ENCODE data around the gene COL6A3.

Gene COL6A3

DNA sequence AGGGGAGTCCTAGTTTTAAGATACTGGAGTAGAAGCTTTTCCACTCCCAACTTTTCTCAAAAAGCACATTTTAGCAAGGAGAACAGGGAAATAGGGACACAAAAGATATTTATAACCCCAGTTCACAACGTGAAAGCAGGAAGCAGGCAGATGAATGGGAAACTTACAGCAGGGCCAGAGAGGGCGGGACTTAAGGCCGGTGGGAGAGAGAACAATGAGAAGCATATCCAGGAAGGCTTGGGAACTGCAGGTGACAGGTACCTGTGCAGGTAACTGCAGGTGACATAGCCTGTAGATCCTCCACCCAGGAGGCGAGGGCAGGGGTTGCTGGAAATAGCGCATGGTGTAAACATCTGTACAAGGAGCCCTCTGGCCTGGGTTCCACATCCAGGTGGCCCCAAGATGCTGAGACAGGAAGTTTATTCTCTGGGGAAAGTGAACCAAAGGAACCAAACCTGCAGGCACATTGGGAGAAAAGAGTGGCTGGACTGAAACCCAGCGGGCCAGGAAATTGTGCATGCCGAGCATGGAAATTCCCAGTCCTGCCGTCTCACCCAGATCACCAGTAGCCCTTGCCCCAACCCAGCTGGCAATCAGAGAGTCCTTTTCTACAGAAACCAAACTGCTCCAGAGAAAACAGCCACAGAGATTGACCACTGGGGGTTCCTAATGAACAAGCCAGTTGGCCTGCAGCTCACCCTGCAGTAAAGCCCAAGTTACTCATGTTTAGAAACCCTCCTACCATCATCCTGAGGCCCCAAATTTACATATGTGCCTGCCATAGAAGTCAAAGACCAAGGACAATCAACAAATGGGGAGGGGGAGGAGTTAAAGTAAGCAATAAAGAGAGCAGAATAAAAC lies 24.3 kb upstream of the COL6A3 start:
- no peak for DNase-seq

DNA sequence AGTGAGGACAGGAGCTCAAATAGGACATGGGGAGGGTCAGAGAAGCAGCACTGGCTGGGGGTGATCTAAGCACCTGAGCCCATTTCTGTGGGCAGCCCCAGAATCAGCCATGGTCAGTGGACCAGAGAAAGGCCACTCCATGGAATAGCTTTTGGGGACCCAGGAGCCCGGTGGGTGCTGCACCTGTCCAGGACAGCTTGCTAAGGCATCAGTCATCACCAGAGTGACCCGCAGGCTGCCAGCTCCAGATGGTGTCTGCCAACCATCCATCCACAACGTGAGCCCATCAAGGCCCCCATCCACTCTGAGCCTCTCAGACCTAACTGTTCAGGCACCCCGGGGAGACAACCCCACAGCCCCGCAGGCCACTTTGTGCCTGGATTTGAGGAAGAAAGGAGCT lies 23.6 kb upstream of the COL6A3 start:
- DNase-seq, result no peak

DNA sequence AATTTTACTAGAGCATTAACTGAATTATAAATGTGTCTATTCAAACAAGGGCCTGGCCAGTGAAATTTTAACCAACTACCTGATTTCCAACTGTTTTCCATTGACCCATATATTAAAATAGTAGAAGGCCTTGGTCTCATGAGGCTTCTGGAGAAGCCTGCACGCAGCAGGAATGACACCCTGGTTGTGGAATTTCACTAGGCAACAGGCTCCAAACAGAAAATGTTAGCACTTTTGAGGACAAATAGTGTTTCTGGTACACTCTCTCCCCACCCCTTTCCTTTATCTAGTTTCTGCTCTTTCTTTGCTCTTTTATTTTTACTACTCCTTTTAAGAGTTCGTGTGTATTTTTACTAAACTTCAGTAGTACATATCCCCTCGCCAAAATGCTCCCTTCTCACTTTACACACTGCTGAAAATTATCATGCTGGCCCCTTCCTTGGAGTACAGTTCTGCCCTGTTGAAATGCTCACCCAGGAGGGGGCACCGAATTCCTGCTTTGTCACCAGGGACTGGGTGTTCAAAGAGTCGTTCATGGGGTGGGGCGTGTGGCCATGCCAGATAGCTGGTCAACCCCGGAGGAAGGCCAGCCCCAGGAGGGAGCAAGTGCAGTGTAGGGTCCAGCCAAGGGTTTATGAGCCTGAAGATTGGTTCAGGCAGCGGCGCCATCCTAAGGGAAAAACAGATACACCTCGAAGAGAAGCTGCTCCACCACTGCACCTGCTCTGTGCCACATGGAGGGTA lies 22.1 kb upstream of the COL6A3 start:
- DNase-seq, result no peak

DNA sequence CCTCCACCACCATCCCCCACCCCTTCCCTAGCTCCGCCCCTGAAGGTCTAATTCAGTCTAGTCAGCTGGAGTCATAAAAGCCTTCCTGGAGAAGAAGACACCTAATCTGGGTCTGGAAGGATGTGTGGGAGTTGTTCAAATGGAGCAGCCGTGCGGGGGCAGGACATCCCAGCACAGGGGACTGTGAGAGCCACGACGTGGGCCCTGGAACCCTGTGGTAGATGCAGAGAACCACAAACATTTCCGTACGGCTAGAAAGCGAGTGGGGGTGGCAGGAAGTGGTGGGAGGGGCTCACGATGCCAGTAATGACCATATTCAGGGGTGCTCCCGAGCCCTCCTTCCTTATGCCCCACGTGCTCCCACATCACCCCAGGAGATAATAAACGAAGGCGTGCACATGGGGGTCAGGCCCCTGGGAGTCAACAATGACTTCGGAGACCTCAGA lies 20.9 kb upstream of the COL6A3 start:
- no peak for DNase-seq

DNA sequence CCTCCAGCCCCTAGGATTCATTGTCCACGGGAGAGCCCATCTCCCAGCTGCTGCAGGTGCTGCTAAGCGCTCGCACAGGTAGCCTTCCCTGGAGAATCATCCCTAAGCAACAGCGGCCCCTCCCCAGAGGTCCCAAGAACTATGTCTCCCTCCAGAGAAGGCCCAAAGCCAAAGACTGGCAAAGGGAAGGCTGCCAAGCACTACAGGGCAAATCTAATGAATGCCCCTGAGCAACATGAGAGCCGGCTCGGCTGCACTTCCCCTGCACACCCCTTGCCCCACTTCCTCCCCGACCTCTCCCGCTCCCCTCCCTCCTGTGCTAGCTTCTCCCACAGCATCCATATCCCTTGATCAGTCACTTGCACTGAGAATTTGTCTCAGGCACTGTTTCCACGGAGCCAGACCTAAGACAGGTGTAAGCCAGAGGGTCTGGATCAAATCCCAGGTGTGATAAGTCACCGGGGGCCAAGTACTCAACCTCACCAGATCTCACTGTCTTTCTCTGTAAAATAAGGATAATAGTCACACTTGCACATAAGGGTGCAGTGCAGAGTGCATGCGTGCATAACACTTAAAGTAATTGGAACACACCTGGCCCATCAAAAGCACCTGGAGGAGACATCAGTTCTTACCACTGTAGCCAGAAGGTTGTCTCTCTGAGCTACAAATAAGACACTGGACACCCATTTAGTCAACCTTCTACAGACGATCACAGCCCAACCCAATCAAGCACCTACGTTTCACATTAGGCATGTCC lies 20.1 kb upstream of the COL6A3 start:
- no peak for DNase-seq

DNA sequence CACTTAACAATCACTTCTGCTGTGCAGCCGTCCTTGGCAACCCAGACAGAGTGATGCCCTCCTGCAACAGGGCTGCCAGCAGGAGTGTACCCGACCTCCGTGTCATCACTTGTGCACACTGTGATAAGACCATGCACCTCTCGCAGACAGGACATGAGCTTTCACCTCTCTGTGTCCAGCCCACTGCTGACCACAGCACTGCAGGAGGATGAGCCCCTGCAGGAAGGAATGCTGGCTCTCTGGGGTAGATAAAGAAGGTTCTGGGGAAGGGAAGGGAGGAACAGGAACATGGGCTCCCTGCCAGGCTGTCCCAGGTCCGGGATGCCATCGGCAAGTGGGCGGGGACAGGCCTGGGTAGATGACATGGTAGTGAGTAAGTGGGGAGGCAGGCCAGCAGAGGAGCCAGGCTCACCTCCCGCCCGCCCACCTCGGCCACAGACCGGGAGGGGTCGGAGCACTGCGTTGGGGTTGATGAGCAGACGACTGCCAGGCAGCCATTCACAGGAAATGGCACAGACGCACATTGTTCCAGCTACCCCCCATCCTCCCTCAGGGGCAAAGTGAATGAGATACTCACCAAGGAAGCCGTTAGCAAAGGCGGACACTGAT lies 18.6 kb upstream of the COL6A3 start:
- DNase-seq, result peak; percentile 73

DNA sequence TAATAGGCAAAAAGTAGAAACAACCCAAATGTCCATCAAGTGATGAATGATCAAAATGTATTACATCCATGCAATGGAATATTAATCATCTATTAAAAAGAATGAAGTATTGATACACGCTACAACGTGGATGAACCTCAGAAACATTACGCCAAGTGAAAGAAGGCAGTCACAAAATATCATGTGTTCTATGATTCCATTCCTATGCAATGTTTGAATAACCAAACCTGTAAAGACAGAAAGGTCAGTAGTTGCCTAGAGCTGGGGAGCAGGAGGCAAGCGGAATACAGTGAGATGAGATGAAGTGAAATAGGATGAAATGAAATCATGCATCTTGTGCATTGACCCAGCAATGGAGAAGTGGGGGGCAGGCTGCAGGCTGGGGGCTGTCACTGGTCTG lies 17.9 kb upstream of the COL6A3 start:
- no peak for DNase-seq

DNA sequence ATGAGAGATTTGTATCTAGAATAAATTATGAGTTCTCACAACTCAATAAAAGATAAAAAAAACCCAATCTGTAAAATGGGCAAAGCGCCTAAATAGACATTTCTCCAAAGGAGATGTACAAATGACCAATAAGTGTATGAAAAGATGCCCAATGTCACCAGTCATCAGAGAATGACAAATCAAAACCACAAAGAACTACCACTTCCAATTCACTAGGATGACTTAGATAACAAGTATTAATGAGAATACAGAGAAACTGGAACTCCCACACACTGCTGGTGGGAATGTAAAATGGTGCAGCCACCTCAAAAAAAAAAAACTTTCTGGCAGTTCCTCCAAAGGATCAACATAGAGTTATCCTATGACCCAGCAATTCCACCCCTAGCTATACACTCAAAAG lies 17.4 kb upstream of the COL6A3 start:
- DNase-seq, result no peak

DNA sequence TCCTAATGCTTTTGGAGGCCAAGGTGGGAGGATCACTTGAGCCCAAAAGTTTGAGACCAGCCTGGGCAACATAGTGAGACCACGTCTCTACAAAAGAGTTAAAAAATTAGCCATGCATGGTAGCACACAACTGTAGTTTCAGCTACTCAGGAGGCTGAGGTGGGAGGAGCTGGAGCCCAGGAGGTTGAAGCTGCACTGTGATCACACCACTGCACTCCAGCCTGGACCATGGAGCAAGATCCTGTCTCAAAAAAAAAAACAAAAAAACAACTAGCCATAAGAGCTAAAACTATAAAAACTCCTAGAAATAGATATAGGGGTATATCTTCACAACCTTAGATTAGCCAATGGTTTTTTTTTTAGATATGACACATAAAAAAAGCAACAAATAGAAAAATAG lies 16.9 kb upstream of the COL6A3 start:
- DNase-seq, result no peak

DNA sequence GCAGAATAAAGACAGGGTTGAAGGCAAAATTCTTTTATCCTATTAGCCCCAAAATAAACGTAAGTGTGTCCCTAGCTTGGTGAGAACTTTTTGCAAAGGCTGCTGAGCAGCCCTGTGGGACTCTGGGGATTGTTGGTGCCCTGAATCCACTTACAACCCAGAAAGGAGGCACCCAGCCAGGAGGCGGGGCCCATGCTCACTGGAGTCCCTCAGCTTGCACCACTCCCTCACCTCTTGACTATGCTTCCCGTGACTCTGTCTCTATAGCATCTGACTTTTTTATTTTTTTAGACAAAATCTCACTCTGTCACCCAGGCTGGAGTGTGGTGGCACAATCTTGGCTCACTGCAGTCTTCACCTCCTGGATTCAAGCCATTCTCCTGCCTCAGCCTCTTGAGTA lies 15.8 kb upstream of the COL6A3 start:
- no peak for DNase-seq

DNA sequence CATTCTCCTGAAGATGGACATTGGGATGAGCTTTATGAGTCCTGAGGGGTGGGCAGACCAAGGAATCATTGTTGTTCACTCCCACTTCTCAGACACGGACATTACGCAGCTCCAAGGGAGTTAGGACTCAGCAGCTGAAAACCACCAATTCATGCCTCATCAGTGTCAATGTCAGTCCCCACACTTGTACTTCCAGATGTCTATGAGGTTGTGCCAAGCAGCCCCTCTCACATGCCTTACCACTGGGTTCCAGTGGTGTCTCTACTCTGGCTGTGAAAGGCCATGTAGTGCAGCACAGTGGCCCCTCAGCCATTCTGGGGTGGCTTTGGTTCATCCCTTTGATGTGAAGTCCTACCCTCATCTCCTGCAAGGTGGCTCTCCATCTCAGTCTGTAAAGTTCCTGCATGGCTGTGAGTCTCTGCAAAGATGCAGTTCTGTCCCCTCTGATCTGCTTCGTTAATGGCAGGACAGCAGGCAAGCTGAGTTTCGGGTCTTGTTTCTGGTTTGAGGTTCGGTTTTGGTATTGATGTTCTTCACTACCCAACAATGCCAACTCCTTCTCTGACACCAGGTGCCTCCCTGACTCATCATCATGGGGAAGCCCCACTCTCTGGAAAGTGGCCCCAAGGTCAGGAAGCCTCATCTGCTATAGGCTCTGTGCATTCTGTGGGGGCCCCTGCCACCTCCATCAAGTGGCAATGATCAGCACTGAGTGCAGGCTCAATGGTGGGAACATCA lies 14.0 kb upstream of the COL6A3 start:
- no peak for DNase-seq

DNA sequence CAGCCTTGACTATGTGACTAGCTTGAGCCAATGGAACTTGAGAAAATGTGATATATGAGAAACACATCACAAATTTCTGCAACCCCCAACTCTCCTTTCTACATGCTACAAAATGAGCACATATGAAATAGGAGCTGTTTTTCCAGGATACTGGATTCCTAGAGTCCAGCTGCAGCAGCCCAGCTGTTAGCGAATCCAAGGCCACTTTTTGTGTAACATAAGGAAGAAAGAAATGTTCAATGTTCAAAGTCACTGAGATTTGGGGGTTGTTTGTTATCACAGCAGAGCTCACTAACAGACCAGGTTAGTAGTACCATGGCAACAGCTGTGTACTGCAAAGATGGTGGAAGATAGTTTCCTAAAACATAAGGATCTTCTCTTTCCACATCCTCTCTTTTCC lies 12.6 kb upstream of the COL6A3 start:
- no peak for DNase-seq

DNA sequence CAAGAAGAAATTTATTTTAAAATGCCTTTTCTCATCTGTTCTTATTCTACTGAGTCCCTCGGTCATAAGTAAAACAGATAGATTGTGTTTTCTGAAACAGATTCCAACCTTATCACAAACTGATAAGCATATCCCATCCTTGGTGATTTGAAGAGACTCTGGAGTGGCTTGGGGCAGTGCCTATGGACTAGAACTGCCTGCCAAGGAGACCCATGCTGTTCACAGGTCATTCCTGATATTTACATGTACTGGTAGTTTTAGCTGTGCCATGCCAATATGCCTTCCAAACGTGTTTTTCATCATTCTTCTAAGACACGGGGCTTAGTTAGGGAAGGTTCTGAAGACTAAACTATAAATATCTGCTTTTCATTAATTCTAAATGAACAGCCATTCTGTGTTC lies 11.4 kb upstream of the COL6A3 start:
- no peak for DNase-seq

DNA sequence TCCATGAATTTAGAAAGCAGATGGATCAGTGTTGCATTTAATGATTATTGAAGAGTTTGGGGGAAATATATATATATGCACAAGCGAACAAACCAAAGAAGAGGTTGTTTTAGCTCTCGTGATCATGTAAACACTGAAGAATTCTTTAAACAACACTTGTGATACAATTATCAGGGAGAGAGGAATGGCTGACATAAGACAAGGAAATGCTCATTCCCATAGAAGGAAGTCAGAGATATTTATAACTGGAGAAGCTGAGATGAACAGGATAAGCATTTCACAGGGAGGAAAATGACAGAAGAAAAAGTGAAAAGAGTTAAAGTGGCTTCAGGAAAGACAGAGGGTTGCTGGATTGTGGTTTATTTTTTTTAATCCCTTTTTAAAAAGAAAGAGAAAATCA lies 10.6 kb upstream of the COL6A3 start:
- DNase-seq, result no peak

DNA sequence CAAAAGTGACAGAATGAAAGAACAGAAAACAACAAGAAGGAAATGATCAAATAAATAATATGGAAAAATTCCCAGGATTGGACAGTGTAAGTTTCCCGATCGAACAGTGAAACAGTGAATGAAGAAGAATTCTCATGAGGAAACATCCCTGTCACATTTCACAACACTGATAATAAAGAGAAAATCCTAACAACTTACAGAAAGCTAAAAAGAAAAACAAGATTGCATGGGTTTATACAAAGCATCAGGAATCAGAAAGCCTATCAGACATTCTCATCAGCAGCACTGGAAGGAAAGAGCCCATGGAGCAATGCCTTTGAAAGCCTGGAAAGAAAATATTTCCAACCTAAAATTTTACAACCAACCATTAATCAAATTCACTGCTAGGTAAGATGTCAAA lies 9.9 kb upstream of the COL6A3 start:
- no peak for DNase-seq

DNA sequence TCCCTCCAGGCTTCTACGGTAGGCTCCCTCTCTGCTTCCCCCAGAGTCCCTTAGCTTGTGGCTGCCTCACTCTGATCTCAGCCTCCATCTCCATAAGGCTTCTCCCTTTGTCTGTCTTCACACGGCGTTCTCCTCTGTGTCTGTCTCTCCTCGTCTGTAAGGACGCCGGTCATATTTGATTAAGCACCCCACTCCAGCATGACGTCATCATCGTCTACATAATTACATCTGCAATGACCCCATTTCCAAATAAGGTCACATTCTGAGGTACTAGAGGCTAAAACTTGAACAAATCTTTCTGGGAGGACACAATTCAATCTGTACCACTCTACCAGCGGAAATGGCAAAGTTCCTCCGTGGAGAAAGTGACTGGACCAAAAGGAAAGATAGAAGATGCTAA lies 8.3 kb upstream of the COL6A3 start:
- no peak for DNase-seq

DNA sequence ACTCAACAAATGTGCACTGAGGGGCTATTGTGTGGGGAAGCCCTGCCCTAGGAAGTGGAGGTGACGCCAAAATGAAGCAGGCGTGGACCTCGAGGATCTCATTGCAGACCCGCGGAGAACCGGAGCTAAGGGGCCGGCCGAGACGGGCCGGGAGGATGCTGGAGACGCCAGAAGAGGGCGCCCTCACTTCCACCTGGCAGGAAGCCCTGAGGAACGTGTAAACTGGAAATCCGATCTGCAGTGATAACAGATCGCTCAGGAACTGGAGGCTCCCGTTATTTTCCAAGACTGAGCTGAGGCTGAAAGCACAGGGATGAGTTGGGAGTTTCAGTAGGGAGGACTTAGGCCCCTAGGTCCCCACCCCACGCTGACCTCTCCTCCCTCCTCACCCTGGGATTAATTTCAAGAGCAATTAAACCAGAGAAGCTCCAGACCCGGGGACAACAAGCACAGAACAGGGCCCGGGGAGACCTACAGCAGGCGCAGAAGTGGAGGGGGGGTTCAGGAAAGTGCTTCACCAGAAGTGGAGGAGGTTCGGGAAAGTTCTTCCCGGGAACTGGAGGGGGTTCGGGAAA lies 7.7 kb upstream of the COL6A3 start:
- peak; percentile 56 for DNase-seq

DNA sequence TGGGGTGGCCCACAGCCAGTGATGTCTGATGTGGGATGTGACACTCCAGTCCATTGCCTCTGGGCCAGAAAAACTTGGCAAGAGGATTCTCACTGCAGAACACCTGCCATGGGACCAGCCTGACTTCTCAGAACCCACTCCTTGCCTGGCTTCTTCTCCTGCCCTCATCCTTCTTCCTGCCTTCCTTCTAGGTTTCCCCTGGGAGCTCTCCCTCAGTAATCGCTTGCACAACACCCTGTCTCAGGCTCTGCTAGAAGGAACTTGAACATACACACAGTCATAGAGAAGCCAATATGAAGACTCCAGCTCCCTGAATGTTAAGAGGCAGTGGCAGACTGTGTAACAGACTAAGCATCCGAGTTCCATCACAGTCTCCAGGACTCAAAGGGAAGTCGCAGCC lies 4.3 kb upstream of the COL6A3 start:
- no peak for DNase-seq

DNA sequence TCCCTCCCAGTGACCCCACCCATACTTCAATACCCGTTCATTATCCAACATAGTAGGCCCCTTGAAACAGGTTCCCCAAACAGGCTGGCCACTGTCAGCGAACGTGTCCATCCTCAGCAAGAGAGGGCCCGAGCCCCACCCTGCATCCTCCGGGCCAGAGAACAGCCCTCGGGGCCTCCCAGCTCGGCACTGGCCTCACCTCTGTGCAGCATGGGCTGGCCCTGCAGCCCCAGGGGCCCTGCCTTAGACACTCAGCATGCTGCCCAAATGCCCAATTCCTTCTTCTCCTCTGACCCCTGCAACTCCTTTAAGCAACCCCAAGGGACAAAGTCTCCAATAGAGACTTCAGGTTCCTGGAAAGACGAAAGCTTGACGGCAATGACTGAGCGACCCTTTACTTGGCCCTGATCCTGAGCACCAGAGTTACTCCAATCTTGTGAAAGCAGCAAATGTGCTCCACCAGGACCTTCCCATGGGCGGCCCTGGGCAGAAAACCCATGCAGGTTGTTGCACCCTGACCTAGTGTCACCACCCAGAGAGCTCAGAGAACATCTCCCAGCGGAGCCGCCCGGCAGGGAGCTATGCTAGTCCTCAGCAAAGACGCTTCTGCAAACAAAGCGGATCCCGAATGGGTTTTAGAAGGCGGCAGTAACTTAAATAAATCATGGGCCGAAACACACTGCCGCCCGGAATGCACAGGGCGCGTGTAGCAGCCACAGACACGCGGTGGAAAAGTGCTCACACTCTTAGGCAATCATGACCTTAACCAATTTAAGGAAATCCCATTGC lies 782 bp downstream of the COL6A3 start:
- no peak for DNase-seq

DNA sequence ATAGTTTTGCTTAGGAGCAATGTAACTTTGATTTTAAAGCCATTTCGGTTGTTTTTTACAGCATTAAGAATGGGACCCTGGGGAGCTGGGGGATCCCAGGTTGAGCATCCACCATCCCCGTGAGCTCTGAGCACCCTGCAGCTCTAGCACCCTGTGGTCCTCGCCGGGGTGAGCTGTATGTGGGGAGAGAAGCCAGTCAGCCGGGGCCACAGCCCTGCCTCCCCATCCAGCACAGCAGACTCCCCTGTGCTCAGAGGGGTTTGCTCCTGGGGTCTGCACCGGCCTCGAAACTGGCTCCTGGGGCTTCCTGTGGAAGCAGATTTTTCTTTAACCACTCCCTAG lies 1.3 kb downstream of the COL6A3 start:
- DNase-seq, result no peak

DNA sequence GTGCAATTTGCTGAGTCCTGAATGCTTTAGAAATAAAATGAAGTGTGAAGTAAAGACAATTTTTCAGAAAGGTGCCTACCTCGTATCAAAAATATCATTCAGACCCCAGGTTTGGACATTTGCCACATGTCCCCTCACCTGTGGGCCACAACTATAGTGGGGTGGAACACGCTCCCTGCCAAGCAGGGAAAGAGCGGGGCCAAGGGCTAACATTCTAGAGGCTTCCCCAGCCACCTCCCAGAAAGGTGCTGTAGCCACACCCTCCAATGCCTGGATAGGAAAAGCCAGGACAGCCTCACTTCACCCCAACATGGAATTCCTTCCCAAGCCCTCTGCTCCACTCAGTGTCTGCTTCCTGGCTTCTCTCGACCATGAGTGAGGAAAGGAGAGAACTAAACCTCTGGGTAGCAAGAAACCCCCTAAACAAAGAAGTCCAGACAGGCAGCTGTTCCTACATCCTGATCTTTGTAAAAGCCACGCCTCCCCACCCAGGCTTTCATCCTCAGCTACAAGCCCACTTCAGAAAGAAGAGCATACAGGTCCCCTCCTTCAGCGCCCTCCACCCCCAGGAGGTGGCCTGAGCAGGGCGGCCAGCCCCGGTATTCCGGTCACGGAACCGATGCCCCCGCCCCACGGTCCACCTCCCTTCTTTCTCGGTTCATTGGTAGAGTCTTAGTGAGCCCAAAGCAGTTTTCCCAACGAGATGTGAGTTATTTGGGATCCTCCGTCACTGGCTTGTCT lies 2.1 kb downstream of the COL6A3 start:
- DNase-seq, result no peak

All from GOT3 (cell line).